ENCODE measurements around the gene SPEG. TPM values are rescaled to one million over a fixed set of nuclear protein-coding genes. Genes with fewer than 3 reads are reported as not detected.

The SPEG gene
- total and polyA plus RNA-seq, 2 experiments from 2014 or later, result 12.6 to 32.4 TPM

- TF ChIP-seq REST (IDR thresholded peaks at IDR 0.05; ENCODE audit: unreplicated experiment) (no peak), EZH2 (IDR thresholded peaks at IDR 0.05; ENCODE audit: low read depth, unreplicated experiment) (no peak), ETS1 (IDR thresholded peaks at IDR 0.05) (no peak), EZH2phosphoT487 (IDR thresholded peaks at IDR 0.05; ENCODE audit: unreplicated experiment) (no peak), ZNF331 (CRISPR knock-in tag; IDR thresholded peaks at IDR 0.05; ENCODE audit: low read depth) (no peak), CTCF (conservative IDR thresholded peaks at IDR 0.05; ENCODE audit: low read depth in 2 of 2) (no peak)
Observed at GRCh38 chr2:219434468-219434717, 250 bp upstream of the SPEG start (continued).

- peak overlapping the region; percentile 48; the same call in 2 of the 3 replicates for H3K4me3 Mint-ChIP-seq
- Histone ChIP-seq H3K9me2 (ENCODE audit: insufficient read depth) (no peaks in the 10 kb centered on the region), H3K27me3 (ENCODE audit: insufficient read depth) (peaks cover 49% of the 10 kb centered on the region), H3K4me2 (0 out of 2 replicates have a peak overlapping the region, but pooled peaks have one; percentile 90), H3F3A (replicated peaks; ENCODE audit: low read depth) (no peaks in the 10 kb centered on the region), H3K4me3 (no peak overlapping the region), H3K27ac (ENCODE audit: low read depth) (no peak overlapping the region), H2AFZ (peak overlapping the region; percentile 43; the same call in 1 of the 2 replicates), H3K4me1 (ENCODE audit: insufficient read depth) (no peaks in the 10 kb centered on the region; the same call in 1 of the 2 replicates), H3K36me3 (ENCODE audit: insufficient read depth) (no peaks in the 10 kb centered on the region), H3K79me2 (replicated peaks; ENCODE audit: insufficient read depth) (no peaks in the 10 kb centered on the region), H4K20me1 (replicated peaks; ENCODE audit: insufficient read depth) (no peaks in the 10 kb centered on the region)
- H3K9me3 Mint-ChIP-seq, result no peaks in the 10 kb centered on the region
- no peak for DNase-seq (ENCODE audit: low spot score)
- peaks cover 8% of the 10 kb centered on the region for H3K4me1 Mint-ChIP-seq
- no peak overlapping the region for H3K27ac Mint-ChIP-seq
- H3K27me3 Mint-ChIP-seq (ENCODE audit: insufficient read depth, low read depth, poor library complexity), result peaks cover 15% of the 10 kb centered on the region
- TF ChIP-seq JUNB (IDR thresholded peaks at IDR 0.05; ENCODE audit: unreplicated experiment), result no peak
- no peak for TF ChIP-seq ZNF114 (CRISPR knock-in tag; IDR thresholded peaks at IDR 0.05)
- TF ChIP-seq ZNF331 (CRISPR knock-in tag; IDR thresholded peaks at IDR 0.05; ENCODE audit: low read depth), result no peak
- TF ChIP-seq ETS1 (IDR thresholded peaks at IDR 0.05), result no peak
- no peak for TF ChIP-seq NANOG (IDR thresholded peaks at IDR 0.05; ENCODE audit: borderline replicate concordance)
- no peak for TF ChIP-seq EZH2 (IDR thresholded peaks at IDR 0.05; ENCODE audit: low read depth, unreplicated experiment)
- no peak for TF ChIP-seq POLR2AphosphoS5 (IDR thresholded peaks at IDR 0.05; ENCODE audit: low read depth)
- TF ChIP-seq REST (IDR thresholded peaks at IDR 0.05; ENCODE audit: unreplicated experiment), result no peak
- ATAC-seq, result no peak
- H3K36me3 Mint-ChIP-seq (ENCODE audit: low read depth), result no peaks in the 10 kb centered on the region; the same call in 2 of the 3 replicates
Observed at GRCh38 chr2:219435701-219436100, 1.1 kb downstream of the SPEG start.

Data from GM23338 (cell line).